GM12878 (cell line): ENCODE measurements around the gene VEZF1. TPM values are rescaled to one million over a fixed set of nuclear protein-coding genes. Genes with fewer than 3 reads are reported as not detected.
A peak's percentile ranks its signal among the peaks of the same experiment; 100 is the strongest.

Source experiments
- ATAC-seq: fragments of 200-7000 bp; cut with Tn5 transposase; 3 replicates; pipeline ENCODE4 v1.9.1; 2020; ENCODE audit warnings: mild to moderate bottlenecking, moderate library complexity
- BruUV-seq: library from RNA; stranded (reverse); fragments of 400-500 nt; replicated peaks from 2 replicates; lab custom pipeline; 2021; lab: Mats Ljungman, UMichigan
- CTCF ChIA-PET: fragments of 300-600 bp; sonication (Branson Sonifier 250); formaldehyde crosslinking; extraction: SDS; loops from one replicate; lab custom pipeline; 2021; ENCODE audit warnings: inconsistent platforms; lab: Yijun Ruan, JAX
- POLR2A ChIA-PET: fragments of 350-600 bp; formaldehyde crosslinking; extraction: SDS; loops from one replicate; lab custom pipeline; 2021; ENCODE audit warnings: inconsistent platforms; lab: Charles Lee
- RAD21 ChIA-PET: fragments of 300-600 bp; sonication (Branson Sonifier 250); formaldehyde crosslinking; loops from one replicate; lab custom pipeline; 2023; ENCODE audit warnings: antibody characterized with exemption; ENCODE audit not compliant: unreplicated experiment; lab: Charles Lee
- SMC1A ChIA-PET: fragments of 300-600 bp; sonication (Branson Sonifier 250); formaldehyde crosslinking; loops from one replicate; lab custom pipeline; 2023; ENCODE audit not compliant: unreplicated experiment, uncharacterized antibody; lab: Charles Lee
- DNase-seq: peaks from one replicate; pipeline ENCODE4 v3.0.0-alpha.2; 2011; ENCODE audit warnings: low read depth, low spot score
- FAIRE-seq: peaks from 3 replicates; lab custom pipeline; 2011; peaks lifted over from hg19 to GRCh38; lab: Jason Lieb, UNC
- H2AFZ ChIP-seq: 2 replicates; pipeline ENCODE4 v1.6.0; 2011; ENCODE audit warnings: low read depth, low read length, control low read depth; ENCODE audit not compliant: control insufficient read depth
- H3K27ac ChIP-seq: 2 replicates; pipeline ENCODE4 v1.5.1; 2011; ENCODE audit warnings: control low read depth; ENCODE audit not compliant: control insufficient read depth, insufficient read depth
- H3K27me3 ChIP-seq, 2 experiments: replicated peaks in 1 of 2; 2 replicates each; pipeline versions ENCODE4 v1.6.0 to v1.6.1; 2011; ENCODE audit warnings: low read length in 1 of 2; ENCODE audit not compliant: control insufficient read depth in 2 of 2, insufficient read depth in 2 of 2
- H3K36me3 ChIP-seq, 2 experiments: 2 replicates each; pipeline ENCODE4 v1.5.1; 2011; ENCODE audit warnings: low read length in 1 of 2; ENCODE audit not compliant: control insufficient read depth in 2 of 2, insufficient read depth in 2 of 2
- H3K4me1 ChIP-seq: 2 replicates; pipeline ENCODE4 v1.6.1; 2011; ENCODE audit warnings: mild to moderate bottlenecking, low read length, moderate library complexity, mixed read lengths; ENCODE audit not compliant: control insufficient read depth, insufficient read depth
- H3K4me2 ChIP-seq: 2 replicates; pipeline ENCODE4 v1.6.0; 2011; ENCODE audit warnings: control low read depth; ENCODE audit not compliant: control insufficient read depth, insufficient read depth
- H3K4me3 ChIP-seq: fragments of 200-600 bp; sonication (generic); 2 replicates; pipeline ENCODE4 v1.5.1; 2016
- H3K79me2 ChIP-seq: 2 replicates; pipeline ENCODE4 v1.6.0; 2011; ENCODE audit warnings: low read length; ENCODE audit not compliant: control insufficient read depth, insufficient read depth
- H3K9ac ChIP-seq: 2 replicates; pipeline ENCODE4 v1.8.0; 2011; ENCODE audit warnings: low read length, control low read depth, mixed read lengths; ENCODE audit not compliant: control insufficient read depth, insufficient read depth
- H3K9me3 ChIP-seq: replicated peaks from 3 replicates; pipeline ENCODE4 v1.5.1; 2011; ENCODE audit warnings: mild to moderate bottlenecking, low read length; ENCODE audit not compliant: control insufficient read depth, insufficient read depth
- H4K20me1 ChIP-seq: 2 replicates; pipeline ENCODE4 v1.6.0; 2011; ENCODE audit not compliant: control insufficient read depth, insufficient read depth
- ATF3 ChIP-seq: IDR thresholded peaks from 2 replicates; pipeline ENCODE4 v1.6.1; 2011; ENCODE audit warnings: low read depth, mild to moderate bottlenecking, low read length, moderate library complexity, borderline replicate concordance; ENCODE audit errors: extremely low read depth
- ATF7 ChIP-seq: fragments of 450-650 bp; IDR thresholded peaks from 2 replicates; pipeline ENCODE4 v1.6.1; 2016; ENCODE audit warnings: low read depth, mild to moderate bottlenecking
- BACH1 ChIP-seq: fragments of 450-650 bp; IDR thresholded peaks from 2 replicates; pipeline ENCODE4 v1.6.1; 2017; ENCODE audit warnings: mild to moderate bottlenecking, borderline replicate concordance
- BCL11A ChIP-seq: IDR thresholded peaks from 2 replicates; pipeline ENCODE4 v1.6.1; 2011; ENCODE audit warnings: low read depth, low read length
- BHLHE40 ChIP-seq, 2 experiments: fragments of 450-650 bp in 1 of 2; IDR thresholded peaks; 2 replicates each; pipeline ENCODE4 v1.6.1; 2011 to 2017; ENCODE audit warnings: low read depth in 2 of 2, borderline replicate concordance in 1 of 2, improper control_type of control experiment in 1 of 2, low read length in 1 of 2, mild to moderate bottlenecking in 1 of 2
- KAT2A ChIP-seq: conservative IDR thresholded peaks from 2 replicates; pipeline ENCODE4 v1.6.1; 2011; ENCODE audit warnings: low read depth, low read length; ENCODE audit not compliant: control insufficient read depth
- MTA2 ChIP-seq: fragments of 450-650 bp; IDR thresholded peaks from 2 replicates; pipeline ENCODE4 v1.6.1; 2016; ENCODE audit warnings: low read depth, mild to moderate bottlenecking, moderate library complexity
- NFIC ChIP-seq: IDR thresholded peaks from 2 replicates; pipeline ENCODE4 v1.6.1; 2012; ENCODE audit warnings: low read depth, mild to moderate bottlenecking, inconsistent platforms, low read length, moderate library complexity
- NR2C1 ChIP-seq: fragments of 450-650 bp; IDR thresholded peaks from 2 replicates; pipeline ENCODE4 v1.6.1; 2017; ENCODE audit warnings: antibody characterized with exemption, mild to moderate bottlenecking, moderate library complexity
- PAX5 ChIP-seq: IDR thresholded peaks from 2 replicates; pipeline ENCODE4 v1.6.1; 2011; ENCODE audit warnings: low read depth, low read length, borderline replicate concordance
- POU2F2 ChIP-seq: IDR thresholded peaks from 3 replicates; pipeline ENCODE4 v1.6.1; 2011; ENCODE audit warnings: low read depth, mild to moderate bottlenecking, low read length, borderline replicate concordance
- RB1 ChIP-seq: fragments of 450-650 bp; formaldehyde crosslinking; IDR thresholded peaks from 2 replicates; pipeline ENCODE4 v1.6.1; 2017; ENCODE audit warnings: mild to moderate bottlenecking, borderline replicate concordance
- SMC3 ChIP-seq: IDR thresholded peaks from 2 replicates; pipeline ENCODE4 v1.6.1; 2011; ENCODE audit warnings: low read length, improper control_type of control experiment, borderline replicate concordance
- SUPT20H ChIP-seq: IDR thresholded peaks from 2 replicates; pipeline ENCODE4 v1.6.1; 2011; ENCODE audit warnings: low read depth, mild to moderate bottlenecking, low read length, moderate library complexity, borderline replicate concordance; ENCODE audit not compliant: control insufficient read depth
- TBL1XR1 ChIP-seq: IDR thresholded peaks from 2 replicates; pipeline ENCODE4 v1.6.1; 2012; ENCODE audit warnings: low read depth, low read length, improper control_type of control experiment
- whole genome bisulfite sequencing: methylation state at CpG from one replicate; pipeline ENCODE4 v1.1.6; 2016; ENCODE audit warnings: low lambda C conversion rate; ENCODE audit not compliant: insufficient replicate concordance, insufficient coverage; ENCODE audit errors: missing lambda C conversion rate; 5-methylcytosine and 5-hydroxymethylcytosine counted together
- in situ Hi-C: fragments of 300-500 bp; cut with MboI; formaldehyde crosslinking; loops from 9 replicates; pipeline ENCODE4 v1.14.3; 2018; ENCODE audit warnings: mixed read lengths
- intact Hi-C: fragments of 100-400 bp; cut with micrococcal nuclease; formaldehyde crosslinking; loops from one replicate; pipeline ENCODE4 v1.14.2; 2022; ENCODE audit not compliant: unreplicated experiment
- polyA plus RNA-seq, 11 experiments: library from polyadenylated mRNA; depleted of rRNA in 4 of 11; unstranded in 6 of 11; stranded (reverse) in 5 of 11; fragments of >200 nt; fragmentation: Nextera tagmentation in 4 of 11; fragmentation: Illumina TruSeq in 1 of 11; extraction: Ambion mirVana in 4 of 11; extraction: Trizol in 1 of 11; gene quantifications; 1 replicate in 1 of 11; 2 replicates in 10 of 11; pipeline versions ENCODE4 v1.2.1 to v1.2.3, GENCODE V29; 2011 to 2016; ENCODE audit warnings: inconsistent platforms in 2 of 11, missing spikeins in 2 of 11, low read depth in 1 of 11
- total RNA-seq, 4 experiments: library from RNA; depleted of rRNA in 3 of 4; stranded (reverse); fragments of >200 nt in 3 of 4; fragmentation: Illumina TruSeq in 1 of 4; extraction: Trizol in 1 of 4; gene quantifications; 2 replicates each; pipeline versions ENCODE4 v1.2.1 to v1.2.3, GENCODE V29; 2013 to 2021
- TF ChIP-seq, protein P1 (sequence below): IDR thresholded peaks from 2 replicates; pipeline ENCODE4 v1.6.1; 2012; ENCODE audit warnings: improper control_type of control experiment, low read depth, low read length; ENCODE audit not compliant: insufficient replicate concordance

The VEZF1 gene
- total and polyA plus RNA-seq, 10 of the 15 experiments (the other 5 are each of a cell fraction or from before 2014, with no cell fraction given) = 9.5 to 28.2 (median 20.3) TPM

DNA sequence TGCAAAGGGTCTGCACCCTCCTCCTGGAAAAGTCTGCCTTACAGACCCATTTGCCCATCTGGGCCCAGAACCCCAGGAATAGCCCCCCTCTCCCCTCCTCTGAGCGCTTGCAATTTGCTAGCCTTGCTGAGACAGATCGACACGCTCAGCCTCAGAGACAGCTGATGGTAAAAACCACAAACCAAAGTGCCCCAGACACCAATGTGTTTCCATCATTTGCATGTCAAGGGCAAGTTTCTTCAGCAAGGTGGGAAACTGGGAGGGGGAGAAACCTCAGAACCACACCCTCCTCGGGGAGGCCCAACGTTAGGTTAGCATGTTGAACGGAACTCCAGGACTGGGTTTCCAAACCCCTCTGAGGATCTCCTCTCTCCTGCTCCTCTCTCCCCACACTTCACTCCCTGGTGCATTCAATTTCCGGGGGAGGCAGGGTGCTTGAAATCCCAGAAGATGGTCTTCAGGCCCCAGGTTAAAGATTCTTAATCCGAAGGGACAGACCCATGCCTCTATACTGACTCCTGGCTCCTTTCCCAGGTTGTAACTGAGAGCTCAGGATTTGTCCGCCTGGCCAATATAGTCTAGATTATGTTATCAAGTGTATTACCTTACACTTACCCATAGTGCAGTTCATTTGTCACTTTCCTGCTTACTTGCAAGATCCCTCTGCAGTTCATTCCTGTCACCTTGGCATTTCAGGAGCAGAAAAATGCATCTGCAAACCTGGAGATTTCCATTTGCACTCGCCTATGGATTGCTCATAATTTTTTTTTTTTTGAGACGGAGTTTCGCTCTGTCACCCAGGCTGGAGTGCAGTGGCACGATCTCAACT lies 31.5 kb downstream of the VEZF1 start:
- ChIA-PET RAD21 (interaction anchor here (0.9 to 4.9 kb wide), 12 partner anchors 10 to 98 kb away, joined by 3 to 38 read pairs (median 6); partner anchors contain the start of gene VEZF1), POLR2A (interaction anchor here (0.6 to 1.6 kb wide), 3 partner anchors 20 to 43 kb away, joined by 3 to 5 read pairs (median 4); no protein-coding TSS in a partner anchor), SMC1A (interaction anchor here (0.7 to 2.1 kb wide), 13 partner anchors 9 to 105 kb away, joined by 3 to 15 read pairs (median 6); no protein-coding TSS in a partner anchor), CTCF (interaction anchor here (0.6 to 1.5 kb wide), 16 partner anchors 9 to 98 kb away, joined by 3 to 9 read pairs (median 4); no protein-coding TSS in a partner anchor)
- Histone ChIP-seq H3K9me3 (no peaks in the 10 kb centered on the region), H3K36me3 (no peaks in the 10 kb centered on the region), H3K4me3 (peak overlapping the region; percentile 74; the same call in 1 of the 2 replicates), H3K79me2 (no peaks in the 10 kb centered on the region), H3K4me2 (peak overlapping the region; percentile 65), H3K9ac (no peak overlapping the region), H2AFZ (no peak overlapping the region), H3K27ac (no peak overlapping the region), H3K4me1 (peaks cover 15% of the 10 kb centered on the region), H3K27me3 (peaks cover 0 to 2% of the 10 kb centered on the region in 2 experiments; a peak in 3 of 4 replicates), H4K20me1 (peaks cover 7% of the 10 kb centered on the region; the same call in 1 of the 2 replicates)
- 24% methylated on average over 13 of the region's 13 CpGs for WGBS
- in situ Hi-C loops = no loop called here
- BruUV-seq = no TSS peak
- intact Hi-C loops = no loop called here
- FAIRE-seq (peak; percentile 99), ATAC-seq (peak; percentile 86), DNase-seq (peak; percentile 62)
- TF ChIP-seq TBL1XR1 = no peak
- TF ChIP-seq, protein P1, sequence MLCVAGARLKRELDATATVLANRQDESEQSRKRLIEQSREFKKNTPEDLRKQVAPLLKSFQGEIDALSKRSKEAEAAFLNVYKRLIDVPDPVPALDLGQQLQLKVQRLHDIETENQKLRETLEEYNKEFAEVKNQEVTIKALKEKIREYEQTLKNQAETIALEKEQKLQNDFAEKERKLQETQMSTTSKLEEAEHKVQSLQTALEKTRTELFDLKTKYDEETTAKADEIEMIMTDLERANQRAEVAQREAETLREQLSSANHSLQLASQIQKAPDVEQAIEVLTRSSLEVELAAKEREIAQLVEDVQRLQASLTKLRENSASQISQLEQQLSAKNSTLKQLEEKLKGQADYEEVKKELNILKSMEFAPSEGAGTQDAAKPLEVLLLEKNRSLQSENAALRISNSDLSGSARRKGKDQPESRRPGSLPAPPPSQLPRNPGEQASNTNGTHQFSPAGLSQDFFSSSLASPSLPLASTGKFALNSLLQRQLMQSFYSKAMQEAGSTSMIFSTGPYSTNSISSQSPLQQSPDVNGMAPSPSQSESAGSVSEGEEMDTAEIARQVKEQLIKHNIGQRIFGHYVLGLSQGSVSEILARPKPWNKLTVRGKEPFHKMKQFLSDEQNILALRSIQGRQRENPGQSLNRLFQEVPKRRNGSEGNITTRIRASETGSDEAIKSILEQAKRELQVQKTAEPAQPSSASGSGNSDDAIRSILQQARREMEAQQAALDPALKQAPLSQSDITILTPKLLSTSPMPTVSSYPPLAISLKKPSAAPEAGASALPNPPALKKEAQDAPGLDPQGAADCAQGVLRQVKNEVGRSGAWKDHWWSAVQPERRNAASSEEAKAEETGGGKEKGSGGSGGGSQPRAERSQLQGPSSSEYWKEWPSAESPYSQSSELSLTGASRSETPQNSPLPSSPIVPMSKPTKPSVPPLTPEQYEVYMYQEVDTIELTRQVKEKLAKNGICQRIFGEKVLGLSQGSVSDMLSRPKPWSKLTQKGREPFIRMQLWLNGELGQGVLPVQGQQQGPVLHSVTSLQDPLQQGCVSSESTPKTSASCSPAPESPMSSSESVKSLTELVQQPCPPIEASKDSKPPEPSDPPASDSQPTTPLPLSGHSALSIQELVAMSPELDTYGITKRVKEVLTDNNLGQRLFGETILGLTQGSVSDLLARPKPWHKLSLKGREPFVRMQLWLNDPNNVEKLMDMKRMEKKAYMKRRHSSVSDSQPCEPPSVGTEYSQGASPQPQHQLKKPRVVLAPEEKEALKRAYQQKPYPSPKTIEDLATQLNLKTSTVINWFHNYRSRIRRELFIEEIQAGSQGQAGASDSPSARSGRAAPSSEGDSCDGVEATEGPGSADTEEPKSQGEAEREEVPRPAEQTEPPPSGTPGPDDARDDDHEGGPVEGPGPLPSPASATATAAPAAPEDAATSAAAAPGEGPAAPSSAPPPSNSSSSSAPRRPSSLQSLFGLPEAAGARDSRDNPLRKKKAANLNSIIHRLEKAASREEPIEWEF = peak; percentile 32
- TF ChIP-seq ATF7 = 0 out of 2 replicates have a peak, but pooled peaks have one; percentile 19
- peak; percentile 57 to 65; a peak in 3 of 4 replicates for TF ChIP-seq BHLHE40 (IDR thresholded peaks at IDR 0.05; ENCODE audit: borderline replicate concordance in 1 of 2, low read depth in 2 of 2, low read length in 1 of 2)
- TF ChIP-seq POU2F2 = peak; percentile 95; the same call in 2 of the 3 replicates
- 0 out of 2 replicates have a peak, but pooled peaks have one; percentile 5 for TF ChIP-seq SMC3
- TF ChIP-seq RB1 = no peak
- TF ChIP-seq BCL11A = no peak
- no peak for TF ChIP-seq BACH1
- TF ChIP-seq MTA2 = peak; percentile 42; the same call in 1 of the 2 replicates
- no peak for TF ChIP-seq NR2C1
- 0 out of 2 replicates have a peak, but pooled peaks have one; percentile 11 for TF ChIP-seq NFIC
- no peak for TF ChIP-seq KAT2A
- TF ChIP-seq ATF3 = no peak
- peak; percentile 55; the same call in 1 of the 2 replicates for TF ChIP-seq PAX5
- TF ChIP-seq SUPT20H = no peak
